HEK293T (cell line): ENCODE results near the gene IL17RA.

Experiments used
- CTCF ChIA-PET: fragments of 350-600 bp; formaldehyde crosslinking; extraction: SDS; loops from one replicate; lab custom pipeline; 2021; ENCODE audit warnings: antibody characterized with exemption, inconsistent platforms; lab: Yijun Ruan, JAX
- POLR2A ChIA-PET: fragments of 350-600 bp; formaldehyde crosslinking; extraction: SDS; loops from one replicate; lab custom pipeline; 2020; ENCODE audit warnings: antibody characterized with exemption, inconsistent platforms; lab: Yijun Ruan, JAX
- DNase-seq: peaks from one replicate; pipeline ENCODE4 v3.0.0; 2012; ENCODE audit warnings: mixed read lengths; ENCODE audit errors: extremely low spot score
- ARNT ChIP-seq: fragments of 450-650 bp; IDR thresholded peaks from 2 replicates; pipeline ENCODE4 v1.6.1; 2017; ENCODE audit warnings: mild to moderate bottlenecking
- BHLHE40 ChIP-seq: fragments of 450-650 bp; IDR thresholded peaks from 2 replicates; pipeline ENCODE4 v1.6.1; 2016; ENCODE audit warnings: mild to moderate bottlenecking, moderate library complexity, borderline replicate concordance
- CTBP1 ChIP-seq: fragments of 450-650 bp; IDR thresholded peaks from 2 replicates; pipeline ENCODE4 v1.6.1; 2016; ENCODE audit warnings: borderline replicate concordance
- ELF4 ChIP-seq: fragments of 450-650 bp; IDR thresholded peaks from 2 replicates; pipeline ENCODE4 v1.6.1; 2017; ENCODE audit warnings: antibody characterized with exemption
- FOXA1 ChIP-seq: fragments of 450-650 bp; IDR thresholded peaks from 2 replicates; pipeline ENCODE4 v1.6.1; 2016; ENCODE audit warnings: mild to moderate bottlenecking
- FOXK2 ChIP-seq: fragments of 450-650 bp; IDR thresholded peaks from 2 replicates; pipeline ENCODE4 v1.6.1; 2016; ENCODE audit warnings: mild to moderate bottlenecking
- FOXM1 ChIP-seq: fragments of 450-650 bp; IDR thresholded peaks from 2 replicates; pipeline ENCODE4 v1.6.1; 2017; ENCODE audit warnings: mild to moderate bottlenecking, borderline replicate concordance
- HDGF ChIP-seq: fragments of 450-650 bp; IDR thresholded peaks from 2 replicates; pipeline ENCODE4 v1.6.1; 2017; ENCODE audit warnings: antibody characterized with exemption, borderline replicate concordance
- L3MBTL2 ChIP-seq: fragments of 450-650 bp; conservative IDR thresholded peaks from 2 replicates; pipeline ENCODE4 v1.6.1; 2016; ENCODE audit warnings: mild to moderate bottlenecking
- LEF1 ChIP-seq: fragments of 450-650 bp; IDR thresholded peaks from 2 replicates; pipeline ENCODE4 v1.6.1; 2017; ENCODE audit warnings: mild to moderate bottlenecking, borderline replicate concordance
- NFRKB ChIP-seq: fragments of 450-650 bp; IDR thresholded peaks from 2 replicates; pipeline ENCODE4 v1.6.1; 2016; ENCODE audit warnings: mild to moderate bottlenecking, moderate library complexity
- PKNOX1 ChIP-seq: fragments of 450-650 bp; IDR thresholded peaks from 2 replicates; pipeline ENCODE4 v1.6.1; 2016
- SP1 ChIP-seq: fragments of 450-650 bp; IDR thresholded peaks from 2 replicates; pipeline ENCODE4 v1.6.1; 2017
- SUZ12 ChIP-seq: fragments of 450-650 bp; IDR thresholded peaks from 2 replicates; pipeline ENCODE4 v1.6.1; 2016; ENCODE audit warnings: mild to moderate bottlenecking
- TARDBP ChIP-seq: fragments of 450-650 bp; IDR thresholded peaks from 2 replicates; pipeline ENCODE4 v1.6.1; 2016
- ZNF384 ChIP-seq: fragments of 450-650 bp; IDR thresholded peaks from 2 replicates; pipeline ENCODE4 v1.6.1; 2016

The IL17RA gene

GRCh38 chr22:17106785-17107546 lies 22.2 kb downstream of the IL17RA start:
- TF ChIP-seq ZNF384: no peak
- no peak for TF ChIP-seq LEF1
- no peak for TF ChIP-seq PKNOX1
- TF ChIP-seq SP1: no peak
- no peak for TF ChIP-seq SUZ12
- TF ChIP-seq BHLHE40: no peak
- no peak for TF ChIP-seq ARNT
- no peak for TF ChIP-seq ELF4
- POLR2A ChIA-PET: no interaction called here
- no peak for DNase-seq
- CTCF ChIA-PET: interaction anchor here (1.8 kb wide), 1 partner anchor 12 kb away, joined by 5 read pairs; no protein-coding TSS in a partner anchor

- ChIA-PET POLR2A (no interaction called here), CTCF (interaction anchor here (1.8 kb wide), 1 partner anchor 12 kb away, joined by 5 read pairs; no protein-coding TSS in a partner anchor)
- TF ChIP-seq FOXM1 (no peak), TARDBP (no peak), HDGF (no peak), ARNT (no peak), ZNF384 (no peak), FOXK2 (no peak)
- no peak for DNase-seq
Observed at GRCh38 chr22:17107547-17107810, 22.7 kb downstream of the IL17RA start.

- CTCF ChIA-PET: interaction anchor here (1.8 kb wide), 1 partner anchor 13 kb away, joined by 5 read pairs; no protein-coding TSS in a partner anchor
- DNase-seq: no peak
- TF ChIP-seq LEF1 (no peak), ARNT (no peak), SUZ12 (no peak), PKNOX1 (no peak), NFRKB (no peak)
- POLR2A ChIA-PET: no interaction called here
Observed at GRCh38 chr22:17108256-17109112, 23.7 kb downstream of the IL17RA start.

GRCh38 chr22:17109113-17109865 lies 24.5 kb downstream of the IL17RA start:
- no peak for DNase-seq
- TF ChIP-seq SP1 (no peak), HDGF (no peak), BHLHE40 (no peak), PKNOX1 (no peak), ZNF384 (no peak), FOXK2 (no peak), L3MBTL2 (no peak), CTBP1 (no peak), TARDBP (no peak), NFRKB (no peak), LEF1 (no peak), FOXM1 (no peak), ARNT (no peak), FOXA1 (no peak), SUZ12 (no peak), ELF4 (no peak)
- POLR2A ChIA-PET: no interaction called here
- CTCF ChIA-PET: interaction anchor here (1.0 kb wide), 1 partner anchor 62 kb away, joined by 3 read pairs; no protein-coding TSS in a partner anchor

- TF ChIP-seq HDGF (no peak), SP1 (no peak), NFRKB (no peak), ELF4 (no peak), ZNF384 (no peak), LEF1 (no peak), L3MBTL2 (no peak), PKNOX1 (no peak)
Observed at GRCh38 chr22:17109976-17110375, 25.2 kb downstream of the IL17RA start.

More at GRCh38 chr22:17109976-17110375, 25.2 kb downstream of the IL17RA start:
- ChIA-PET CTCF (interaction anchor here (0.6 to 1.0 kb wide), 2 partner anchors 62 to 675 kb away, joined by 3 read pairs; no protein-coding TSS in a partner anchor), POLR2A (interaction anchor here (1.2 kb wide), 1 partner anchor 29 kb away, joined by 3 read pairs; no protein-coding TSS in a partner anchor)
- no peak for DNase-seq
